Retinal pigment epithelial cell (primary cell): ENCODE data around the gene SLX4IP.

Experiments
- DNase-seq: peaks from one replicate; pipeline ENCODE4 v3.0.0-alpha.2; 2010; ENCODE audit warnings: low read depth
- H3K4me3 ChIP-seq: 2 replicates; pipeline ENCODE4 v1.5.1; 2011; ENCODE audit warnings: mild to moderate bottlenecking, low read length, control low read depth, moderate library complexity
- TF ChIP-seq, protein P1 (sequence below): conservative IDR thresholded peaks from 2 replicates; pipeline ENCODE4 v1.5.1; 2011; ENCODE audit warnings: low read depth, low read length, control low read depth, inconsistent platforms

SLX4IP gene

DNA sequence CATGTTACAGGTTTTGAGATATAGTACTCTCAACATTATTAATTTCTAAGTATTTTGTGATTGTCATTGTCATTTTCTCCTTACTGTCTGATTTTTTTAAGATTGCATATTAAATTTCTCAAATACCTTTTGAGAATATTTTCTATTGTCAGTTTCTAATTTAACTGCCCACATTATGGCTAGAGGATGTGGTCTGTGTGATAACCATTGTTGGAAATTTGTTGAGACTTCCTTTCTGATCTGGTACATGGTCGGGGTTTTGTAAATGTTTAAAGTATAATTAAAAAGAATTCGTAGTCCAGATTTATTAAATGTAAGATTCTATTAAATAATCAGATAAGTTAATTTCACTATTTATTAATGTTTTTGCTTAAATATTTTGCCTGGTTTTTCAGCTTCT is 60.1 kb downstream of the SLX4IP start:
- DNase-seq = no peak
- no peak overlapping the region for H3K4me3 ChIP-seq
- TF ChIP-seq, protein P1, sequence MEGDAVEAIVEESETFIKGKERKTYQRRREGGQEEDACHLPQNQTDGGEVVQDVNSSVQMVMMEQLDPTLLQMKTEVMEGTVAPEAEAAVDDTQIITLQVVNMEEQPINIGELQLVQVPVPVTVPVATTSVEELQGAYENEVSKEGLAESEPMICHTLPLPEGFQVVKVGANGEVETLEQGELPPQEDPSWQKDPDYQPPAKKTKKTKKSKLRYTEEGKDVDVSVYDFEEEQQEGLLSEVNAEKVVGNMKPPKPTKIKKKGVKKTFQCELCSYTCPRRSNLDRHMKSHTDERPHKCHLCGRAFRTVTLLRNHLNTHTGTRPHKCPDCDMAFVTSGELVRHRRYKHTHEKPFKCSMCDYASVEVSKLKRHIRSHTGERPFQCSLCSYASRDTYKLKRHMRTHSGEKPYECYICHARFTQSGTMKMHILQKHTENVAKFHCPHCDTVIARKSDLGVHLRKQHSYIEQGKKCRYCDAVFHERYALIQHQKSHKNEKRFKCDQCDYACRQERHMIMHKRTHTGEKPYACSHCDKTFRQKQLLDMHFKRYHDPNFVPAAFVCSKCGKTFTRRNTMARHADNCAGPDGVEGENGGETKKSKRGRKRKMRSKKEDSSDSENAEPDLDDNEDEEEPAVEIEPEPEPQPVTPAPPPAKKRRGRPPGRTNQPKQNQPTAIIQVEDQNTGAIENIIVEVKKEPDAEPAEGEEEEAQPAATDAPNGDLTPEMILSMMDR = no peak

GRCh38 chr20:10496465-10496864 is 61.4 kb downstream of the SLX4IP start:
- TF ChIP-seq, protein P1 = no peak
- no peak for DNase-seq
- no peak overlapping the region for H3K4me3 ChIP-seq

DNA sequence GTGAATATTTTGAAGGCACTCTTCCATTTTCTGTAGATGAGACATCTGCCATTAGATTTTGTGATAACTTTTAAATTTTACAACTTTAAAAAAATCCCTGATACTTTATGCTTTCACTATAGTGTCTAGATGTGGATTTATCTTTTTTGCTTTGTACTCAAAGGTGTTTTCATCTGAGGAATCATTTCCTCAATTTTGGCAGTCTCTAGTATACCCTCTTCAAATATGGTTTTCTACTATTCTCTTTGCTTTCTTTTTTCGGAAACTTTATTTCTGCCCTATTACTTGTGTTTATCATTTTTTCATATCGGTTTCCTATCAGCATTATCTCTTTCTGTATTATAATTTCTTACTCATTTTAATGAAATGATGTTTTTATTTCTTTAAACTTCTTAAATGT is 62.2 kb downstream of the SLX4IP start:
- no peak for DNase-seq
- TF ChIP-seq, protein P1 = no peak
- no peak overlapping the region for H3K4me3 ChIP-seq

- H3K4me3 ChIP-seq = no peak overlapping the region
- TF ChIP-seq, protein P1 = no peak
- no peak for DNase-seq
Measured at GRCh38 chr20:10497791-10498190, 62.7 kb downstream of the SLX4IP start.

- no peak overlapping the region for H3K4me3 ChIP-seq
- TF ChIP-seq, protein P1 = no peak
- no peak for DNase-seq
Measured at GRCh38 chr20:10498200-10498599, 63.1 kb downstream of the SLX4IP start.

GRCh38 chr20:10501402-10501801 is 66.3 kb downstream of the SLX4IP start:
- no peak for DNase-seq

GRCh38 chr20:10502098-10502526 is 67.0 kb downstream of the SLX4IP start:
- no peak for DNase-seq
- H3K4me3 ChIP-seq = no peak overlapping the region

More at GRCh38 chr20:10501402-10501801, 66.3 kb downstream of the SLX4IP start:
- no peak overlapping the region for H3K4me3 ChIP-seq
- TF ChIP-seq, protein P1 = no peak

More at GRCh38 chr20:10502098-10502526, 67.0 kb downstream of the SLX4IP start:
- TF ChIP-seq, protein P1 = no peak
